GM19328 (cell line): ENCODE measurements around the gene MSL2.
"Not testable (repeated sequence)": the region's sequence is repeated elsewhere in the genome, so short reads cannot be mapped to it uniquely, and the experiment has no call there.

Experiments used
- ATAC-seq: cut with Tn5 transposase; IDR thresholded peaks from one replicate; pipeline ENCODE4 v1.9.1; 2021; ENCODE audit warnings: mild to moderate bottlenecking, moderate library complexity; ENCODE audit not compliant: unreplicated experiment

MSL2 gene

DNA sequence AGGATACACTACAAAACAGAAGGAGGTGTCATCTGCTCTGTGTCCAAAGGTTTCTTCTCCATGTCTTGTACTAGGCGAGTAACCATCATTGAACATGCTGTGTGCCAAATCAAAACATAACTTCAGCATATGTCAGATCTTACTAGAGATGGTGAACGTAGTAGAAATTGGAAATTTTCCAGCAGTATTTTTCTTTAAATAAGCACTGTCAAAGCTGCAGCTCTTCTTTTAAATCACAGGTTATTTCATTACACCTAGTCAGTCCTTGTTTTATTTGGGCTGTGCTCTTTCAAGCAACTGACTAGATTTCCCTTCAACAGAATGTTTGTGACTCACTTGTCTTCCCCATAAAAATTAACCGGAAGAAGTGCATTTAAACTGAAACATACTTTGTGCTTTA is 46.5 kb downstream of the MSL2 start:
- ATAC-seq = no peak

GRCh38 chr3:136146981-136147729 is 49.0 kb downstream of the MSL2 start:
- ATAC-seq = no peak

GRCh38 chr3:136144397-136144796 is 51.7 kb downstream of the MSL2 start:
- ATAC-seq = not testable (repeated sequence)

DNA sequence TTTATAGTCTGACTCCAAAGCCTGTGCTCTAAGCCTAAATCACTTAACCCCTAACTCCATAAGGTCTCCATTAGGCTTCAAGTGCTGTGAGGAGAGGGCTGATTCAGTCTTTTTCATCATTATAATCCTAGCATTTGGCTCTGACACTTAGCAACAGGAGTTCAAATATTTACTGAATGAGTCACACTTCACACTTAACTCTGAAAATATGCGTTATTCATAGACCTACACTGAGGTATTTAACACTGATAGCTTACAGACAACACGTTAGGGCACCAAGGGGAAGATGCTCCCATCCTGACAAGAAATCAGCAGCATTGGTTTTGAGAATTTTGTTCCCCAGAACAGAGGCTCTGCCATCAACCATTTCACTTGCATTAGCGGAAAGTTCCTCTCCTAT is 53.5 kb downstream of the MSL2 start:
- ATAC-seq = no peak

DNA sequence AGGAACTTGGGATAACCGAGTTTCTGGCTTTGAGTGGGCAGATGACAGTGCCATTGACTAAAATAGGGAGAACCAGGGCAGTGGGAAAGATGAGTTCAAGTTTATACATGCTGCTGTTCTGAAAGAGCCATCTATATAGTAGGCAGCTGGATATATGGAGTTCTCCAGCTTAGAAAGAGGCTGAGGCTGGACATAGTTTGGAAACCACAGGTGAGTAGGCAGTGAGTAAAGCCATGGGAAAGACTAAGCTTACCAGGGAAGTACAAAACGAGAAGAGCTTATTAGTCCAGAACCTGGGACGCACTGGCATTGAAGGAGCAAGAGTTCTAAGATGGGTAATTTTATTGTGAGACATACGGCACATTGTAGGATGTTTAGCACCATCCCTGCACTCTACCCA is 54.2 kb downstream of the MSL2 start:
- no peak for ATAC-seq

DNA sequence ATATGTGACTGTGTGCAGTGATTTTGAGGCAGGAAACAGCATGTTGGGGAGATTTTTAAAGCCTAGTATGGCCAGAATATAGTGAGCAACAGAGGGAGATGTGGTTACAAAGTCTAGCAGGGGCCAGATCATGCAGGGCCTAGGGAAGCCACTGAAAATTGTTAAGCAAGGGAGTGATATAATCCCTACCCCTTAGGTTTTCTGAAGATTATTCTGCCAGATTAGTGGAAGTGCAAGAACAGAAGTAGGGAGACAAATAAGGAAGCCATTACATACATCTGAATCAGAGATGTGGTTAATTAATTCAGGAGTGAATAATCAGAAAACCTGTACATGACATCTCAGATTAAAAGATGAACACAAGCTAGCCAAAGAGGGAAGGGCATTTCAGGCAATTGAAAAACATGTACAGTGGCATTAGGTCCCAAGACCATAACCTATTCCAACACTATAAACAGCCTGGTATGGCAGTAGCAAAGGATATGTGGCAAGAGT is 54.8 kb downstream of the MSL2 start:
- no peak for ATAC-seq

DNA sequence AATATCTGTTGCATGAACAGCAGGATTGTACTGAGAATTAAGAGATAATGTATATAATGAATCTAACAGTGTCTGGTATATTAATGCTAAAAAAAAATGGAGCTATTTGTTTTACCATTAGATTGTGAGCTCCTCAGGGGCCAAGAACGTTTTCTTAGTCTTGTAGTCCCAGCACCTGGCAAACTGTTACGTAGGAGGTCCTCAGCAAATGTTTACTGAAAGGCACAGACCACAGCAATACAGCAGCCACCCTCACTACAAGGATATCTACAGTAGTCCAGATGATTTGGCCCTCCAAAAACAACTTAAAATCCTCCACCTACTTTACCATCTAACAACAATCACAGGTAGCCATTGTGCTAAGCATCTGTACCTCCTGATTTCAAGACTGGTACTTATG is 59.7 kb downstream of the MSL2 start:
- ATAC-seq = no peak

- no peak for ATAC-seq
These were observed 60.9 kb downstream of the MSL2 start for GRCh38 chr3:136135039-136135802.

DNA sequence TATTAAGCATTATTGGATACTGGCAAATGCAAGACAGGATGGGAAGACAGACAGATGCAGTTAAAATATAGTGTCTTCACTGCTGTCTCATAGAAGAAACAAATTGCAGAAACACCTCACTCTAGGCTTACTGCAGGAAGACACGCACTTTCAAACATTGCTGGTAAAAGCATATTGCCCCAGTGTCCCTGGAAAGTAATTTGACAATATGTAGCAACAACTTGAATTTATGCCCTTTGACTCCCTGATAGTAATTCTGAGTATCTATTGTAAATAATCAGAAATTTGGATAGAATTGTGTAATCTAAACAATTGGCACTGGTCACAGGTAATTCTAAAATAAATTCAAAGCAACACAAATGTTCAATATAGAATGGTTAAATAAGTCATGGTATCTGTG is 62.0 kb downstream of the MSL2 start:
- ATAC-seq = no peak

- not testable (repeated sequence) for ATAC-seq
These were observed 64.5 kb downstream of the MSL2 start for GRCh38 chr3:136131647-136132046.

- ATAC-seq = no peak
These were observed 74.1 kb downstream of the MSL2 start for GRCh38 chr3:136122006-136122405.

DNA sequence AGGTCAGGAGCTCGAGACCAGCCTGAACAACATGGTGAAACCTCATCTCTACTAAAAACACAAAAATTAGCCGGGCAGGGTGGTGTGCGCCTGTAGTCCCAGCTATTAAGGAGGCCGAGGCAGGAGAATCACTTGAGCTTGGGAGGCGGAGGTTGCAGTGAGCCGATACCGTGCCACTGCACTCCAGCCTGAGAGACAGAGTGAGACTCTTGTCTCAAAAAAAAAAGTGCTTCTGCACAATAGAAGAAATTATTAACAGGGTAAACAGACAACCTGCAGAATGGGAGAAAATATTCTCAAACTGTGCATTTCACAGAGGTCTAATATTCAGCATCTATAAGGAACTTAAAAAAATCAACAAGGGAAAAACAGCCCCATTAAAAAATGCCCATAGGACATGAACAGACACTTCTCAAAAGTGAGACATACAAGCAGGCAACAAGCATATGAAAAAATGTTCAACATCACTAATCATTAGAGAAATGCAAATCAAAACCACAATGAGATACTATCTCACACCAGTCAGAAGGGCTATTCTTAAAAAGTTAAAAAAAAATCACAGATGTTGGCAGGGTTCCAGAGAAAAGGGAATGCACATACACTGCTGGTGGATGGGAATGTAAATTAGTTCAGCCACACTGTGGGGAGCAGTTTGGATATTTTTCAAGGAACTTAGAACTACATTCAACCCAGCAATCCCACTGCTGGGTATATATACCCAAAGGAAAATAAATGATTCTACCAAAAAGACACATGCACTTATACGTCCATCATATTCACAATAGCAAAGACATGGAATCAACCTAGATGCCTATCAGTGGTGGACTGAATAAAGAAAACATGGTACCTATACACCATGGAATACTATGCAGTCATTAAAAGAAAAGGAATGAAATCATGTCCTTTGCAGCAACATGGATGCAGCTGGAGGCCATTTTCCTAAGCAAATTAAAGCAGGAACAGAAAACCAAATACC is 75.5 kb downstream of the MSL2 start:
- ATAC-seq = no peak

DNA sequence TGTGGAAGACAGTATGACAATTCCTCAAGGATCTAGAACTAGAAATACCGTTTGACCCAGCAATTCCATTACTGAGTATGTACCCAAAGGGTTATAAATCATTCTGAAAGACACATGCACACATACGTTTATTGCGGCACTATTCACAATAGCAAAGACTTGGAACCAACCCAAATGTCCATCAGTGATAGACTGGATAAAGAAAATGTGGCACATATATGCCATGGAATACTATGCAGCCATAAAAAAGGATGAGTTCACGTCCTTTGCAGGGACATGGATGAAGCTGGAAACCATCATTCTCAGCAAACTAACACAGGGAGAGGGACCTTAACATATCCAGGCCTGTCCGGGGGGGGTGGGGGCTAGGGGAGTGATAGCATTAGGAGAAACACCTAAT is 76.4 kb downstream of the MSL2 start:
- not testable (repeated sequence) for ATAC-seq

- ATAC-seq = not testable (repeated sequence)
These were observed 76.8 kb downstream of the MSL2 start for GRCh38 chr3:136119332-136119731.

- ATAC-seq = no peak
These were observed 81.7 kb downstream of the MSL2 start for GRCh38 chr3:136114421-136114820.

GRCh38 chr3:136110481-136110880 is 85.7 kb downstream of the MSL2 start:
- ATAC-seq = no peak

DNA sequence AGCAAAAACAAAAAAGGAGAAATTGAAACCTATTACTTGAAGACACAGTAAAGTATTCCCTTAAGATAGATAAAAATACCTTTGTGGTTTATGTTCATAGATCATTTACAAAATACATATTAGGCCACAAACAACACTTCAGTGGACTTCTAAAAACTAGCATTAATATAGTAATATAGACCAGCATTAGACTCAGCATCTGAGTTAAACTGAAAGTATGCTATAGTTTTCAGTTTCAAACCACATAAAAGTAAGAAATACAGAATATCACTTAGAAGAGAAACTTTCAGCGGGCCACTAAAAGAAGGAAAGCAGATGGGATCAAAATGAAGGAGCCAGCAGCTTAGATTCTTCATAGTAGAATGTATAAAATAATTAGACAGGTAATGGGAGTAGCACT is 86.6 kb downstream of the MSL2 start:
- ATAC-seq = peak; percentile 77

GRCh38 chr3:136106101-136106500 is 90.0 kb downstream of the MSL2 start:
- no peak for ATAC-seq

DNA sequence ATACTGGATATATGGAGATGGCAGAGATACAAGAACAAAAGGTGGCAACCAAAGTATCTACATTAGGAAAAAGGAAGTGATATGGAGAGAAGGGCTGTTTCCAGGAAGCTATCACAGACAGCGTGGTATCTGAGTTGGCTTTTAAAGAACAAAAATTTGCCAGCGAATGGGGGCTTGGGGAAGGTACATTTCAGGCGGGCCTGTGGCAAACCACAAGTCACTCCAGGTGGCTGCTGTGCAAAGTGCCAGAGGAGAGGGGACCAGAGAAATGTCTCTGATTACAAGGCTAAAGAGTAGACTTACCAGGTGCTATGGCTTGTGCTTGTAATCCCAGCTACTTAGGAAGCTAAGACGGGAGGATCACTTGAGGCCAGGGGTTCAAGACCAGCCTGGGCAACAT is 91.1 kb downstream of the MSL2 start:
- ATAC-seq = no peak
